PC-9 (cell line): ENCODE measurements around the gene OR11L1. TPM values are rescaled to one million over a fixed set of nuclear protein-coding genes. Genes with fewer than 3 reads are reported as not detected.

Experiments
- BruUV-seq: library from RNA; stranded (reverse); fragments of 400-500 nt; replicated peaks from 2 replicates; lab custom pipeline; 2021; lab: Mats Ljungman, UMichigan
- CTCF ChIA-PET: fragments of 300-600 bp; sonication (Branson Sonifier 250); formaldehyde crosslinking; loops from one replicate; lab custom pipeline; 2022; ENCODE audit warnings: antibody characterized with exemption; lab: Charles Lee
- POLR2A ChIA-PET: fragments of 300-600 bp; sonication (Branson Sonifier 250); formaldehyde crosslinking; loops from one replicate; lab custom pipeline; 2022; ENCODE audit warnings: antibody characterized with exemption; ENCODE audit not compliant: unreplicated experiment; lab: Charles Lee
- DNase-seq, 2 experiments: peaks; one replicate each; pipeline versions ENCODE4 v3.0.0 to v3.0.0-alpha.2; 2015 to 2022; ENCODE audit warnings: mixed read lengths in 1 of 2
- H2AFZ ChIP-seq: fragments of 200-600 bp; sonication (generic); 2 replicates; pipeline ENCODE4 v1.8.1; 2017; ENCODE audit warnings: antibody characterized with exemption
- H3F3A ChIP-seq: fragments of 200-600 bp; sonication (generic); 2 replicates; pipeline ENCODE4 v1.8.1; 2017; ENCODE audit warnings: antibody characterized with exemption, mild to moderate bottlenecking, low read depth; ENCODE audit not compliant: insufficient read depth
- H3K27ac ChIP-seq: fragments of 200-600 bp; sonication (generic); 2 replicates; pipeline ENCODE4 v1.6.1; 2016; ENCODE audit warnings: mixed run types
- H3K27me3 ChIP-seq: fragments of 200-600 bp; sonication (generic); 2 replicates; pipeline ENCODE4 v1.6.1; 2016; ENCODE audit warnings: low read depth, mixed run types; ENCODE audit not compliant: insufficient read depth
- H3K36me3 ChIP-seq: fragments of 200-600 bp; sonication (generic); 2 replicates; pipeline ENCODE4 v1.6.1; 2016; ENCODE audit warnings: low read depth, mixed run types
- H3K4me1 ChIP-seq: fragments of 200-600 bp; sonication (generic); replicated peaks from 2 replicates; pipeline ENCODE4 v1.6.1; 2016; ENCODE audit warnings: mixed run types; ENCODE audit not compliant: insufficient read depth
- H3K4me2 ChIP-seq: fragments of 200-600 bp; sonication (generic); 2 replicates; pipeline ENCODE4 v1.6.1; 2017; ENCODE audit warnings: mixed run types
- H3K4me3 ChIP-seq: fragments of 200-600 bp; sonication (generic); 2 replicates; pipeline ENCODE4 v1.6.1; 2016; ENCODE audit warnings: mixed run types
- H3K79me2 ChIP-seq: fragments of 200-600 bp; sonication (generic); 2 replicates; pipeline ENCODE4 v1.6.1; 2017; ENCODE audit warnings: low read depth, mixed run types
- H3K9me2 ChIP-seq: fragments of 200-600 bp; sonication (generic); 2 replicates; pipeline ENCODE4 v1.8.1; 2017; ENCODE audit warnings: mild to moderate bottlenecking; ENCODE audit not compliant: insufficient read depth
- H3K9me3 ChIP-seq: fragments of 200-600 bp; sonication (generic); 2 replicates; pipeline ENCODE4 v1.8.1; 2016; ENCODE audit warnings: low read depth; ENCODE audit not compliant: insufficient read depth
- H4K20me1 ChIP-seq: fragments of 200-600 bp; sonication (generic); 2 replicates; pipeline ENCODE4 v1.8.1; 2017; ENCODE audit not compliant: insufficient read depth
- EZH2 ChIP-seq: fragments of 200-600 bp; sonication (generic); IDR thresholded peaks from 2 replicates; pipeline ENCODE4 v1.8.0; 2017; ENCODE audit warnings: antibody characterized with exemption, low read depth
- intact Hi-C: fragments of 100-400 bp; cut with micrococcal nuclease; formaldehyde crosslinking; loops from one replicate; pipeline ENCODE4 v1.10.0; 2022; ENCODE audit not compliant: unreplicated experiment
- total RNA-seq: library from RNA; stranded (reverse); gene quantifications from 2 replicates; pipeline ENCODE4 v1.2.3, GENCODE V29; 2021
- TF ChIP-seq, protein P1 (sequence below): fragments of 200-600 bp; sonication (generic); conservative IDR thresholded peaks from 2 replicates; pipeline ENCODE4 v1.6.1; 2017; ENCODE audit warnings: mixed run types, antibody characterized with exemption, mild to moderate bottlenecking, moderate library complexity

Gene OR11L1
- total RNA-seq, 1 experiment from 2014 or later = not detected

- H3F3A ChIP-seq = no peaks in the 10 kb centered on the region
- no peaks in the 10 kb centered on the region for H3K4me1 ChIP-seq
- no peak overlapping the region for H3K27ac ChIP-seq
- H3K9me3 ChIP-seq = no peaks in the 10 kb centered on the region
- no peaks in the 10 kb centered on the region for H3K9me2 ChIP-seq
- H3K4me2 ChIP-seq = no peak overlapping the region
- ChIA-PET POLR2A (no interaction called here), CTCF (no interaction called here)
- no peaks in the 10 kb centered on the region for H4K20me1 ChIP-seq
- no peaks in the 10 kb centered on the region for H3K36me3 ChIP-seq
- no peak overlapping the region for H2AFZ ChIP-seq
- TF ChIP-seq, protein P1, sequence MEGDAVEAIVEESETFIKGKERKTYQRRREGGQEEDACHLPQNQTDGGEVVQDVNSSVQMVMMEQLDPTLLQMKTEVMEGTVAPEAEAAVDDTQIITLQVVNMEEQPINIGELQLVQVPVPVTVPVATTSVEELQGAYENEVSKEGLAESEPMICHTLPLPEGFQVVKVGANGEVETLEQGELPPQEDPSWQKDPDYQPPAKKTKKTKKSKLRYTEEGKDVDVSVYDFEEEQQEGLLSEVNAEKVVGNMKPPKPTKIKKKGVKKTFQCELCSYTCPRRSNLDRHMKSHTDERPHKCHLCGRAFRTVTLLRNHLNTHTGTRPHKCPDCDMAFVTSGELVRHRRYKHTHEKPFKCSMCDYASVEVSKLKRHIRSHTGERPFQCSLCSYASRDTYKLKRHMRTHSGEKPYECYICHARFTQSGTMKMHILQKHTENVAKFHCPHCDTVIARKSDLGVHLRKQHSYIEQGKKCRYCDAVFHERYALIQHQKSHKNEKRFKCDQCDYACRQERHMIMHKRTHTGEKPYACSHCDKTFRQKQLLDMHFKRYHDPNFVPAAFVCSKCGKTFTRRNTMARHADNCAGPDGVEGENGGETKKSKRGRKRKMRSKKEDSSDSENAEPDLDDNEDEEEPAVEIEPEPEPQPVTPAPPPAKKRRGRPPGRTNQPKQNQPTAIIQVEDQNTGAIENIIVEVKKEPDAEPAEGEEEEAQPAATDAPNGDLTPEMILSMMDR = no peak
- no peaks in the 10 kb centered on the region for H3K79me2 ChIP-seq
- intact Hi-C loops = no loop called here
- BruUV-seq = no TSS peak
- H3K4me3 ChIP-seq = no peak overlapping the region
- H3K27me3 ChIP-seq = 0 out of 2 replicates have a peak, but pooled peaks cover 6% of the 10 kb centered on the region
- DNase-seq = no peak
Measured at GRCh38 chr1:247848346-247848745, 6.7 kb upstream of the OR11L1 start.

DNA sequence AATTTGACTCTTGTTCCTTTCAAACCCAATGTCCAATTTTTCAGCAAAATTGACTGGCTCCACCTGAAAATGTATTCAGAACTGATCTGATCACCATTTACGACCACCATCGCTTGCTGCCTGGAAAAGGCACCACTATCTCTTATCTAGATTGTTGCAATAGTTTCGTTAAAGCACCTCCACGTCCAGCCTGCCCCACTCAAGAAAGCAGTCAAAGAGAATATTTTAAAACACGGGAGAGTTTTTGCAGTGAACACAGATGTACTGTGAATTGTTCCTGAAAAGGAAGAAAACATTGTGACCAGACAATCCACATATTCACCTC, 4.0 kb upstream of the OR11L1 start:
- no TSS peak for BruUV-seq

DNA sequence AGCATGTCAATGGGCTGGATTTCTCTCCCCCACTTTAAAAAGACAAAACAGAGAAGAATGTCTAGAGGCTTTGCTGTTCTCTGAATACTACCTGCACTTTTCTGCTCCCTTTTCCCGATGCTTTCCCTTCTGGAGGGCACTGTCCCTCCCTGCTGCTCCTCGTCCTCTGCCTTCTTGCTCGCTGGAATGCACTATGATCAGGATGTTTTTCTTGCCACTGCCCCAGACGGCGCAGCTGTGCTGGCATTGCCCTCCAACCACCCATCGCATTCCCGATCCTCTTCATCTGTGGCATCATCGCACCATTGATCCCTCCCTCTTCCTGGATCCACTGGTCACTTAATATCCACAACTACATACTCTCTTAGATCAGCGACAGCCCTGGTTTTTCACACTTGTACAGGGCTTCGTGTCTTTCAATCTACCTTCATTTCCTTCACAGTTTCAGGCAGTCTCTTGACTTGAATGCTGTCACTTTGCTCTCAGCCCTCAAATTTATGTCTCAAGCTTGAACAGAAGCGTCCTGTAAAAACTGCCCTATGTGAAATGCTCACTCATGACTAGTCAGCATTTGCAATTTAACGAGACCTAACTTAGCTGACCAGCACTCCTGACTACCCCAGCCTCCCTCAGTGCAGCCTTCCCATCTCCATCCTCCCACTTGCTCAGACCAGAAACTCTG, 3.5 kb upstream of the OR11L1 start:
- ChIA-PET CTCF (no interaction called here), POLR2A (no interaction called here)
- Histone ChIP-seq H3K4me2 (no peak overlapping the region), H3K79me2 (no peaks in the 10 kb centered on the region), H3K4me3 (no peak overlapping the region), H3K9me2 (no peaks in the 10 kb centered on the region), H4K20me1 (no peaks in the 10 kb centered on the region), H3K9me3 (no peaks in the 10 kb centered on the region), H3K4me1 (no peaks in the 10 kb centered on the region), H3F3A (no peaks in the 10 kb centered on the region), H3K27ac (no peak overlapping the region), H2AFZ (no peak overlapping the region), H3K36me3 (no peaks in the 10 kb centered on the region), H3K27me3 (0 out of 2 replicates have a peak, but pooled peaks cover 6% of the 10 kb centered on the region)
- intact Hi-C loops = no loop called here
- TF ChIP-seq EZH2 = no peak
- TF ChIP-seq, protein P1 = no peak
- no TSS peak for BruUV-seq
- DNase-seq = no peak

More for the DNA sequence above, 4.0 kb upstream of the OR11L1 start:
- intact Hi-C loops = no loop called here
- TF ChIP-seq EZH2 = no peak
- TF ChIP-seq, protein P1 = no peak
- H2AFZ ChIP-seq = no peak overlapping the region
- H3K79me2 ChIP-seq = no peaks in the 10 kb centered on the region
- H3K9me3 ChIP-seq = no peaks in the 10 kb centered on the region
- H3K4me1 ChIP-seq = no peaks in the 10 kb centered on the region
- DNase-seq = no peak
- CTCF ChIA-PET = no interaction called here
- POLR2A ChIA-PET = no interaction called here
- no peaks in the 10 kb centered on the region for H3F3A ChIP-seq
- H3K36me3 ChIP-seq = no peaks in the 10 kb centered on the region
- 0 out of 2 replicates have a peak, but pooled peaks cover 6% of the 10 kb centered on the region for H3K27me3 ChIP-seq
- no peak overlapping the region for H3K4me3 ChIP-seq
- no peak overlapping the region for H3K4me2 ChIP-seq
- no peak overlapping the region for H3K27ac ChIP-seq
- no peaks in the 10 kb centered on the region for H4K20me1 ChIP-seq
- H3K9me2 ChIP-seq = no peaks in the 10 kb centered on the region
